NT2/D1 (cell line): ENCODE data around the gene ERGIC1.

Experiments used
- YY1 ChIP-seq: IDR thresholded peaks from 2 replicates; pipeline ENCODE4 v1.6.1; 2011; ENCODE audit not compliant: insufficient read length, insufficient read depth
- ZNF274 ChIP-seq: IDR thresholded peaks from 2 replicates; pipeline ENCODE4 v1.6.1; 2011; ENCODE audit warnings: mild to moderate bottlenecking, low read depth, low read length

DNA sequence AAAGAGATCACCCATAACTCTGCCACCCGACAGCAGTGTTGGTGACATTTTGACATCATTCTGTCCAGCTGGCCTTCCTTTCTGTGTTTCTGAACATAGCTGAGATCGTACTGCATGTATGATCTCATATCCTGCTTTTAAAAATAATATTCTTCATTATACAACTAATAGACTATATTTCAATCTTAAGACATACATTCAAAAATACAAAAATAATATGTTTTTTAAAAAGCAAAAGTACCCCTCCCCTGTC is 77.5 kb downstream of the ERGIC1 start:
- TF ChIP-seq YY1 (no peak), ZNF274 (no peak)
